Measurements from ENCODE around the gene ATP2C1. TPM values are rescaled to one million over a fixed set of nuclear protein-coding genes. Genes with fewer than 3 reads are reported as not detected.

ATP2C1 gene
- total and polyA plus RNA-seq, 2 of the 13 experiments (the other 11 are each of a cell fraction or from before 2014, with no cell fraction given), result 32.4 to 37.6 TPM

DNA sequence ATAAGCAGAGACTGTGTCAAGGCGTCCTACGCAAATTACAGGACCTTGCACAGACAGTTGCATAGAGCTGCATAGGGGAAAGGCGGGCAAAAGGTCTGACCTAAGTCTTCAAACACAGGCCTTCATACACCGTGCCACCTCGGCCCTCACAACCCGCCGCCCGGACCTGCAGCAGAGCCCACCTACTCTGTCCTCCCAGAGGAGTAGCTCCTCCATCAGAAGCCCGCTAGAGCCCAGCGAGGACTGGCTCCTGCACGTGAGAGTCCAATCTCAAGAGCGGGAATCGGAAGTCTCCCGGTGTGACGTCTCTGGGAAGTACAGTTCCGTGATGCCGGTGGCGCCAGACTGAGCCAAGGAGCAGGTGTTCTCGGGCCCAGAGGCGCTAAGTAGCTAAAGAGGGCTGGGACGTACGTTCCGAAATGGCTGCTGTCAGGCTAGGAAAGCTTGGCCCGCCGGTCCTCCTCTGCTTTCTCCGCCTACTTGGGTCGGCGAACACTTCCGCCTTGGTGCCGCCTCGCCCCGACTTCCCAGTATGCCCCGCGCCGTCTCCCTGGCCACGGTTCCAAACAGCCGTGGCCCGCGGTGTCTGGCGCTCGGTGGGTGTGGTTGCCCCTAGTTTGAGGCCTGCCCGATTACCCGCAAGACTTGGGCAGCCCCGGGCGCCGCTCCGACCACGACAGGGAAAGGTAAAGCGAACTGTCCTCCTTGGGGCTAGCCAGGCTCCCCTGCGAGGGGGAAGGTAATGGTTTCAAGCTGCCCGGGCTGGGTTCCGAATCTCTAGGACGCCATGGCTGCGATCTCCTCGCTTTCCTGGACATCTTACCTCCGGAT, 132.7 kb downstream of the ATP2C1 start, which contains the start of the genes ASTE1 and NEK11 (continued):
- TF ChIP-seq, protein P1, sequence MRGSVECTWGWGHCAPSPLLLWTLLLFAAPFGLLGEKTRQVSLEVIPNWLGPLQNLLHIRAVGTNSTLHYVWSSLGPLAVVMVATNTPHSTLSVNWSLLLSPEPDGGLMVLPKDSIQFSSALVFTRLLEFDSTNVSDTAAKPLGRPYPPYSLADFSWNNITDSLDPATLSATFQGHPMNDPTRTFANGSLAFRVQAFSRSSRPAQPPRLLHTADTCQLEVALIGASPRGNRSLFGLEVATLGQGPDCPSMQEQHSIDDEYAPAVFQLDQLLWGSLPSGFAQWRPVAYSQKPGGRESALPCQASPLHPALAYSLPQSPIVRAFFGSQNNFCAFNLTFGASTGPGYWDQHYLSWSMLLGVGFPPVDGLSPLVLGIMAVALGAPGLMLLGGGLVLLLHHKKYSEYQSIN (CRISPR knock-in tag; IDR thresholded peaks at IDR 0.05; ENCODE audit: borderline replicate concordance), result no peak
- TF ChIP-seq DNMT1 (CRISPR knock-in tag; IDR thresholded peaks at IDR 0.05) (no peak), ZNF749 (CRISPR knock-in tag; IDR thresholded peaks at IDR 0.05; ENCODE audit: borderline replicate concordance) (0 out of 2 replicates have a peak, but pooled peaks have one; percentile 66), ZNF446 (CRISPR knock-in tag; IDR thresholded peaks at IDR 0.05) (no peak), PHB2 (IDR thresholded peaks at IDR 0.05; ENCODE audit: partially characterized antibody) (no peak), SIN3A (IDR thresholded peaks at IDR 0.05; ENCODE audit: borderline replicate concordance, low read depth, low read length) (peak; percentile 93; the same call in 1 of the 2 replicates), STAG1 (CRISPR knock-in tag; IDR thresholded peaks at IDR 0.05) (no peak), SOX6 (IDR thresholded peaks at IDR 0.05) (no peak), SOX6 (CRISPR knock-in tag; IDR thresholded peaks at IDR 0.05) (peak; percentile 29; the same call in 1 of the 2 replicates), ZFP37 (CRISPR knock-in tag; IDR thresholded peaks at IDR 0.05; ENCODE audit: borderline replicate concordance) (no peak; the same call in 1 of the 2 replicates), ZNF614 (CRISPR knock-in tag; IDR thresholded peaks at IDR 0.05; ENCODE audit: borderline replicate concordance) (peak; percentile 49; the same call in 1 of the 2 replicates), RBM22 (optimal IDR thresholded peaks at IDR 0.05; ENCODE audit: low read length) (peak; percentile 56)
- TF ChIP-seq, protein P2, sequence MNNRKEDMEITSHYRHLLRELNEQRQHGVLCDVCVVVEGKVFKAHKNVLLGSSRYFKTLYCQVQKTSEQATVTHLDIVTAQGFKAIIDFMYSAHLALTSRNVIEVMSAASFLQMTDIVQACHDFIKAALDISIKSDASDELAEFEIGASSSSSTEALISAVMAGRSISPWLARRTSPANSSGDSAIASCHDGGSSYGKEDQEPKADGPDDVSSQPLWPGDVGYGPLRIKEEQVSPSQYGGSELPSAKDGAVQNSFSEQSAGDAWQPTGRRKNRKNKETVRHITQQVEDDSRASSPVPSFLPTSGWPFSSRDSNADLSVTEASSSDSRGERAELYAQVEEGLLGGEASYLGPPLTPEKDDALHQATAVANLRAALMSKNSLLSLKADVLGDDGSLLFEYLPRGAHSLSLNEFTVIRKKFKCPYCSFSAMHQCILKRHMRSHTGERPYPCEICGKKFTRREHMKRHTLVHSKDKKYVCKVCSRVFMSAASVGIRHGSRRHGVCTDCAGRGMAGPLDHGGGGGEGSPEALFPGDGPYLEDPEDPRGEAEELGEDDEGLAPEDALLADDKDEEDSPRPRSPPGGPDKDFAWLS (CRISPR knock-in tag; IDR thresholded peaks at IDR 0.05; ENCODE audit: borderline replicate concordance), result 0 out of 2 replicates have a peak, but pooled peaks have one; percentile 68
- TF ChIP-seq, protein P3, sequence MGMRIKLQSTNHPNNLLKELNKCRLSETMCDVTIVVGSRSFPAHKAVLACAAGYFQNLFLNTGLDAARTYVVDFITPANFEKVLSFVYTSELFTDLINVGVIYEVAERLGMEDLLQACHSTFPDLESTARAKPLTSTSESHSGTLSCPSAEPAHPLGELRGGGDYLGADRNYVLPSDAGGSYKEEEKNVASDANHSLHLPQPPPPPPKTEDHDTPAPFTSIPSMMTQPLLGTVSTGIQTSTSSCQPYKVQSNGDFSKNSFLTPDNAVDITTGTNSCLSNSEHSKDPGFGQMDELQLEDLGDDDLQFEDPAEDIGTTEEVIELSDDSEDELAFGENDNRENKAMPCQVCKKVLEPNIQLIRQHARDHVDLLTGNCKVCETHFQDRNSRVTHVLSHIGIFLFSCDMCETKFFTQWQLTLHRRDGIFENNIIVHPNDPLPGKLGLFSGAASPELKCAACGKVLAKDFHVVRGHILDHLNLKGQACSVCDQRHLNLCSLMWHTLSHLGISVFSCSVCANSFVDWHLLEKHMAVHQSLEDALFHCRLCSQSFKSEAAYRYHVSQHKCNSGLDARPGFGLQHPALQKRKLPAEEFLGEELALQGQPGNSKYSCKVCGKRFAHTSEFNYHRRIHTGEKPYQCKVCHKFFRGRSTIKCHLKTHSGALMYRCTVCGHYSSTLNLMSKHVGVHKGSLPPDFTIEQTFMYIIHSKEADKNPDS (CRISPR knock-in tag; IDR thresholded peaks at IDR 0.05), result no peak
- TF ChIP-seq, protein P4, sequence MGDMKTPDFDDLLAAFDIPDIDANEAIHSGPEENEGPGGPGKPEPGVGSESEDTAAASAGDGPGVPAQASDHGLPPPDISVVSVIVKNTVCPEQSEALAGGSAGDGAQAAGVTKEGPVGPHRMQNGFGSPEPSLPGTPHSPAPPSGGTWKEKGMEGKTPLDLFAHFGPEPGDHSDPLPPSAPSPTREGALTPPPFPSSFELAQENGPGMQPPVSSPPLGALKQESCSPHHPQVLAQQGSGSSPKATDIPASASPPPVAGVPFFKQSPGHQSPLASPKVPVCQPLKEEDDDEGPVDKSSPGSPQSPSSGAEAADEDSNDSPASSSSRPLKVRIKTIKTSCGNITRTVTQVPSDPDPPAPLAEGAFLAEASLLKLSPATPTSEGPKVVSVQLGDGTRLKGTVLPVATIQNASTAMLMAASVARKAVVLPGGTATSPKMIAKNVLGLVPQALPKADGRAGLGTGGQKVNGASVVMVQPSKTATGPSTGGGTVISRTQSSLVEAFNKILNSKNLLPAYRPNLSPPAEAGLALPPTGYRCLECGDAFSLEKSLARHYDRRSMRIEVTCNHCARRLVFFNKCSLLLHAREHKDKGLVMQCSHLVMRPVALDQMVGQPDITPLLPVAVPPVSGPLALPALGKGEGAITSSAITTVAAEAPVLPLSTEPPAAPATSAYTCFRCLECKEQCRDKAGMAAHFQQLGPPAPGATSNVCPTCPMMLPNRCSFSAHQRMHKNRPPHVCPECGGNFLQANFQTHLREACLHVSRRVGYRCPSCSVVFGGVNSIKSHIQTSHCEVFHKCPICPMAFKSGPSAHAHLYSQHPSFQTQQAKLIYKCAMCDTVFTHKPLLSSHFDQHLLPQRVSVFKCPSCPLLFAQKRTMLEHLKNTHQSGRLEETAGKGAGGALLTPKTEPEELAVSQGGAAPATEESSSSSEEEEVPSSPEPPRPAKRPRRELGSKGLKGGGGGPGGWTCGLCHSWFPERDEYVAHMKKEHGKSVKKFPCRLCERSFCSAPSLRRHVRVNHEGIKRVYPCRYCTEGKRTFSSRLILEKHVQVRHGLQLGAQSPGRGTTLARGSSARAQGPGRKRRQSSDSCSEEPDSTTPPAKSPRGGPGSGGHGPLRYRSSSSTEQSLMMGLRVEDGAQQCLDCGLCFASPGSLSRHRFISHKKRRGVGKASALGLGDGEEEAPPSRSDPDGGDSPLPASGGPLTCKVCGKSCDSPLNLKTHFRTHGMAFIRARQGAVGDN (CRISPR knock-in tag; IDR thresholded peaks at IDR 0.05), result peak; percentile 98
- TF ChIP-seq, protein P5, sequence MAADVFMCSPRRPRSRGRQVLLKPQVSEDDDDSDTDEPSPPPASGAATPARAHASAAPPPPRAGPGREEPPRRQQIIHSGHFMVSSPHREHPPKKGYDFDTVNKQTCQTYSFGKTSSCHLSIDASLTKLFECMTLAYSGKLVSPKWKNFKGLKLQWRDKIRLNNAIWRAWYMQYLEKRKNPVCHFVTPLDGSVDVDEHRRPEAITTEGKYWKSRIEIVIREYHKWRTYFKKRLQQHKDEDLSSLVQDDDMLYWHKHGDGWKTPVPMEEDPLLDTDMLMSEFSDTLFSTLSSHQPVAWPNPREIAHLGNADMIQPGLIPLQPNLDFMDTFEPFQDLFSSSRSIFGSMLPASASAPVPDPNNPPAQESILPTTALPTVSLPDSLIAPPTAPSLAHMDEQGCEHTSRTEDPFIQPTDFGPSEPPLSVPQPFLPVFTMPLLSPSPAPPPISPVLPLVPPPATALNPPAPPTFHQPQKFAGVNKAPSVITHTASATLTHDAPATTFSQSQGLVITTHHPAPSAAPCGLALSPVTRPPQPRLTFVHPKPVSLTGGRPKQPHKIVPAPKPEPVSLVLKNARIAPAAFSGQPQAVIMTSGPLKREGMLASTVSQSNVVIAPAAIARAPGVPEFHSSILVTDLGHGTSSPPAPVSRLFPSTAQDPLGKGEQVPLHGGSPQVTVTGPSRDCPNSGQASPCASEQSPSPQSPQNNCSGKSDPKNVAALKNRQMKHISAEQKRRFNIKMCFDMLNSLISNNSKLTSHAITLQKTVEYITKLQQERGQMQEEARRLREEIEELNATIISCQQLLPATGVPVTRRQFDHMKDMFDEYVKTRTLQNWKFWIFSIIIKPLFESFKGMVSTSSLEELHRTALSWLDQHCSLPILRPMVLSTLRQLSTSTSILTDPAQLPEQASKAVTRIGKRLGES (CRISPR knock-in tag; IDR thresholded peaks at IDR 0.05; ENCODE audit: borderline replicate concordance), result no peak

All from HepG2 (cell line).